ENCODE results near the gene TMEM184B.

DNA sequence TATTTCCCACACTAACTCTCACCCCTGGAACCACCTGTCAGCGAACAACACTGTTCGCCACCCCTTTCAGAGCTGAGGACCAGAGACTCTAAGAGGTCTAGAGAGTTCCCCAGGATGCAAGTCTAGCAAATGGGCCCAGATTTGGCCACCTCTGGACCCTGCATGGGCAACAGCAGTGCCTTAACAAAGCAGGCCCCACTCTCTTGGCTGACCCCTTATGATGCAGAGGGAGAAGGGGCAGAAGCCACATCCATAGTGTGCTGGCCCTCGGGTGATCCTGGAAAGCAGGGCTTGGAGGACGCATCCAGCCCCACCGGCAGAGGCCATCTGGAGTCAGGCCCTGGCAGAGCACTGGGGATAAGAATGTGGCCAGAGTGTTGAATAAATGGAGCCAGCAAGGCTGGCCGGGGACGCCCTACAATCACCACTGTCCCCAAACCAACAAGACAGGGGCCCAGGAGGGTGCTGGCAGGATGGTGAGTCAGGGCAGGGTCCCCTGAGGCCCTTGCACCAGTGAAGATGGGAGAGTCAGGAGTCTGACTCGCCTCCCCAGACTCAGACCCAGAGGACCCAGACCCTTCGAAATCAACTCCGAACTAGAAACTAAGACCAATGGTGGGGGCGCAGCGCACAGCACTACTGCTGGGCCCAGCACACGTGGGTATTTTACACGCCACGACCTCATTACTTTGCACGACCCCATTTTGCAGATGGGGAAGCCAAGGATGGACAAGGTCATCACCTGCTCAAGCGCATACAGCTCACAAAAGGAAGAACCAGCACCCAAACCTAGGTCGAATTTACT lies 37.9 kb upstream of the TMEM184B start:
- TF ChIP-seq, protein P1, sequence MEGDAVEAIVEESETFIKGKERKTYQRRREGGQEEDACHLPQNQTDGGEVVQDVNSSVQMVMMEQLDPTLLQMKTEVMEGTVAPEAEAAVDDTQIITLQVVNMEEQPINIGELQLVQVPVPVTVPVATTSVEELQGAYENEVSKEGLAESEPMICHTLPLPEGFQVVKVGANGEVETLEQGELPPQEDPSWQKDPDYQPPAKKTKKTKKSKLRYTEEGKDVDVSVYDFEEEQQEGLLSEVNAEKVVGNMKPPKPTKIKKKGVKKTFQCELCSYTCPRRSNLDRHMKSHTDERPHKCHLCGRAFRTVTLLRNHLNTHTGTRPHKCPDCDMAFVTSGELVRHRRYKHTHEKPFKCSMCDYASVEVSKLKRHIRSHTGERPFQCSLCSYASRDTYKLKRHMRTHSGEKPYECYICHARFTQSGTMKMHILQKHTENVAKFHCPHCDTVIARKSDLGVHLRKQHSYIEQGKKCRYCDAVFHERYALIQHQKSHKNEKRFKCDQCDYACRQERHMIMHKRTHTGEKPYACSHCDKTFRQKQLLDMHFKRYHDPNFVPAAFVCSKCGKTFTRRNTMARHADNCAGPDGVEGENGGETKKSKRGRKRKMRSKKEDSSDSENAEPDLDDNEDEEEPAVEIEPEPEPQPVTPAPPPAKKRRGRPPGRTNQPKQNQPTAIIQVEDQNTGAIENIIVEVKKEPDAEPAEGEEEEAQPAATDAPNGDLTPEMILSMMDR (IDR thresholded peaks at IDR 0.05) = no peak
- TF ChIP-seq POLR2A (IDR thresholded peaks at IDR 0.05) = no peak
- no peak for TF ChIP-seq EP300 (IDR thresholded peaks at IDR 0.05)
